Left kidney (tissue), 2 donors: ENCODE measurements around the gene IQCH. TPM values are rescaled to one million over a fixed set of nuclear protein-coding genes. Genes with fewer than 3 reads are reported as not detected.
"Not testable (repeated sequence)": the region's sequence is repeated elsewhere in the genome, so short reads cannot be mapped to it uniquely, and the experiment has no call there.

Experiments used
- DNase-seq: peaks from one replicate; pipeline ENCODE4 v3.0.0-alpha.2; 2013
- polyA plus RNA-seq: library from polyadenylated mRNA; unstranded; fragments of 120-200 nt; gene quantifications from one replicate; pipeline ENCODE4 v1.2.1, GENCODE V29; 2013; ENCODE audit not compliant: insufficient read length

The IQCH gene
- polyA plus RNA-seq, 1 donor, result 10.0 TPM

DNA sequence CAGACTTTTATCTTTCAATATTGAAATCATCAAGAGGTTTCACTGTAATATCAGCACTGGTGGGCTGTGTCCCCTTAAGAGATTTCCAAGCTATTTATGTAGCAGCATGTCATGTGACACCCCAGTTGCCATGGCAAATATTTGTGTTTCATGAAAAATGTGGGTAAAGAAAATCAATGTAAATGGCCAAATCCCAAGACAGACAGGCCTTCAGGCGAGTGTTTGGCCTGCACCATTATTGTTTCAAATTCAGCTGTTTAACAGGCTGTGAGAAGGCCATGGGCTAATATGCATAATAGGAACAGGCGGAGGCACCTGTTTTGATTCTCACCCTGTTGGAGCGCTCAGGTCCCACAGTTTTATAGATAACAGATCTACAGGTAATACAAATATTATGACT lies 104.2 kb downstream of the IQCH start:
- no peak for DNase-seq

DNA sequence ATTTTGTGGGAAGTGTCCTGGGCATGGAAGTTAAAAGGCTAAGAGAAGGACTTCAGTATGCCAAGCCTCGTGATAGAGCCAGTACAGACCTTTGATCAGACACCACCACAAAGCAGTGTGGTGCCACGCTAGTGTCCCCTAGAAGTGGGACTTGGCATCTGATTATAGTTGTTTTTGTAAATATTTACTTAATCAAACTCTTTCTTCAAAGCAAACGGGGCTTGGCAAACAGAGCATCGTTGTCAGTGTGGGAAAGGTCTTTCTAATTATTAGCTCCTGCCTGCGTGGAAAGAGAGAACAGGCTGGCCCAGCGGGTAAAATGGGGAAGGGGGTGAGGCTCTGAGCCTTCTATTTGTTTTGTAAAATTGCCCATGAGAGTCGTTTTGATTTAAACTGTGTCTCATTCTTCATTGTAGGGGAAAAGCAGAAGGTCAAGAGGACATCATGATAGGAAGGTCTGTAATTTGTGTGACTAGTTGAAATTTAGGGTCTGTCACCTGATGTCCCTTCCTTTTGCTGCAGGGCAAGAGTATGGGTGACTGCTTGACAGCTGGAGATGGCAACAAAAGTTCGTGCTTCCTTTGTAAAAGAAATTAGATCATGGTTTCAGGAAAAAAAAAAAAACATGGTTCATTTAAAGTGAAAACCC lies 105.0 kb downstream of the IQCH start:
- no peak for DNase-seq

DNA sequence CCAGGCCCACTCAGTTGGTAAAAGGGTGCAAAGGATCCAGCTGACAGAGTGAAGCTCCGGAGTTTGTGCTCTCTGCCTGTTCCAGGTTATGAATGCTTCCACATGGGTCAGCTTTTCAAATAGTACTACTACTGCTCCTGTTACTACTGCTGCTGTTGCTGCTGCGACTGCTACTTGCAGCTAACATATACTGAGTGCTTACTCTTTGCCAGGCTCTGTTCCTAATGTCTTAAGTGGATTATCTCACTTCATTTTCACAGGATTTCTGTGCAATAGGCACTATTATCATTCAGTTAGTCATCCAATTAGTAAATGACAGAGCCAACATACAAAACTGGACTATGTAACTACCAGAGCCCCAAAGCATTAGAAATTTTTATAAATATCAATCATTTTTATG lies 106.5 kb downstream of the IQCH start:
- no peak for DNase-seq

DNA sequence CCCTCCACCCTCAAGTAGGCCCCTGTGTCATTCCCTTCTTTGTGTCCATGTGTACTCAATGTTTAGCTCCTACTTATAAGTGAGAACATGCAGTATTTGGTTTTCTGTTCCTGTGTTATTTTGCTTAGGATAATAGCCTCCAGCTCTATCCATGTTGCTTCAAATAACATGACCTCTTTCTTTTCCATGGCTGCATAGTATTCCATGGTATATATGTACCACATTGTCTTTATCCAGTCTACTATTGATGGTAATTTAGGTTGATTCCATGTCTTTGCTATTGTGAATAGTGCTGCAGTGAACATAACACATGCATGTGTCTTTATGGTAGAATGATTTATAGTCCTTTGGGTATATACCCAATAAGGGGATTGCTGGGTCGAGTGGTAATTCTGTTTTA lies 109.1 kb downstream of the IQCH start:
- not testable (repeated sequence) for DNase-seq

DNA sequence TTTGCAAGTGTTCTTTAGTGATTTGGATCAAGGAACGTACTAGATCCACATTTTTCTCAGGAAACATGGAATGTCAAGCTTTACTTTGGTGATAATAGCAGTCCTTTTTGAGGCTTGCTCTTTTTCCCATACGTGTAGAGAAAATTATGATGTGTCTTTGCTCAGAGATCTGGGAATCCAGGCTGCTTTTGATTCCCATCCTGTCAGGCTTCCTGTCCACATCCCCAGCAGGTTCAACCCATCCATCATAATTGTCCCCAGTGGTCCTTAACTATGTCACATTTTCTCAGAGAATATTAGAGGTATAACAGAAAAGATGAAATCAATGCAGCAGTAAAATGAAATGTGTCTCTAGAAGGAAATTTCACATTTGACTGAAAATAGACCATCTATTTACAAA lies 111.4 kb downstream of the IQCH start:
- DNase-seq, result no peak

DNA sequence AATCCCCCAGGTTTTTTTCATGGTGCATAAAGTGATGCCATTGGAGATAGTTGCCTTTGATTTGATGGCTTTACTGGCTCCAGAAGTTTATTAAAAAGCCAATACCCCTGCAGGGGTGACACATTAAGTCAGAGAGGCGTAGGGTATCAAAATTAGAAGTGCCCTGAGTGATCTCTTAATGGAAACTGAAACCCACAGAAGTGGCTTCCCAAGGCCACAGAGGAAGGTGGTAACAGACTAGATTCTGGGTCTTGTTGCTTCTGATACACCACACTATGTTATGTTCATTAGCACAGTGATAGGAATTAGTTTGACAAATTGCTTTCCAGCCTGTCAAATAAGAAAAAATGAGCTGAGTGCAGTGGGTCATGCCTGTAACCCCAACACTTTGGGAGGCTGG lies 112.3 kb downstream of the IQCH start:
- DNase-seq, result no peak

DNA sequence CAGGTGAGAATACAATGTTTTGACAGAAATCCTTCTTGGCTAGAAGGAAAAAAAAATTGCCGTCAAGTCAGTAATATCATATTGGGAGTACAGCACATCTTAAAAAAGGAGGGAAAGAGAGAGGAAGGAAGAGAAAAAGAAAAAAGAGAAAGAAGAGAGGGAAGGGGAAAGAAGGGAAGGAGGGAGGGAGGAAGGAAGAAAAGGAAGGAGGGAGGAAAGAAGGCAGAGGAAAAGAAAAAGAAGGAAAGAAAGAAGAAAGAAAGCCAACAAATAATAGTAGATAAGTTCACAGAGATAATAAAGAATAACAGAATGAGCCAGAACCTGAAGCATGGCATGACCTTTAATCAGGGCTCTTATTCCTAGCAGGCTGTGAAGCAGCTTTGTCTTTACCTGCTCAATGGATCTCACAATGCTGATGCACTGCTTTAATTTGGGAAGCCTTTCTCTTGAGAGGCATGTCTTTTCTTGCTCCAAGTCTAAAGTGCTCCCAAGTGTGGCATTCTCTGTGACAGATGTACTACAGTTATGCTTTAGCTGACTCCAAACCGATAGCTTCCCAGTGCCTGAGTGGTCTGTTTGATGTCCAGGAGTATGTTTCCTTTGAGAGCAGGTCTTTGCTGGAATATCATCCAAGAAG lies 114.9 kb downstream of the IQCH start:
- DNase-seq, result no peak

DNA sequence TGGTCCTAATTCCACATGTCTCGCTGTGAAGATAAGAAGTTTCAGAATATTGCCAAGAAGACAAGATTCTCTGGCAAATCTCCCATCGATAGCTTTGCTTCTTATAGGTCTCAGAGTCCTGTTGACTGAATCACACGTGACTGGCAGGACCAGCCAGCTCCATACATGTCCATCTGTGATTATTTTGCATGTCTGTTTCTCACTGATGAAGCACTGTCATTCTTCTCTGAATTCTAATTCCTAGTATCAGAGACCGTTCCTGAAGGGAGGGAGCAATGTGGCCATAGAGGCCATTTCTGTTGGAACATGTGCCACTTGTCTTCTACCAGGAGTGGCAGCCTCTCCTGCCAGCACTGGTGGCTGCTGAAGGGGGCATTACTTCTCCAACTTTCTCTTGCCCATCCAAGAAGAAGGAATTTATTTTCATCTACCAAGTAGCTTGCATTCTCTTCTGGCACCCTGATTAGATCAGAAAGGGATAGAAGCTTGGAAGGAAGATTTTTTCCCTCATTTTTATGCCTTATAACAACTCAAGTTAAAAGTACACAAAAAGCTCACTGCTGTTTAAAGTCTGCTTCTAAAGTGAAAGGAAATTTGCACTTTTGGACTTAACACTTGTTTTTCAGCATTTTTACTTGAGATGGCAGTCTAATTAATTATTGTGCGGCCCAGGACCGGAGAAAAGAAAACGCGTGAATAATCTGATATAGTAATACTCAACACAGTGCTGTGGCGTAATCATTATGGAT lies 115.8 kb downstream of the IQCH start:
- DNase-seq, result no peak

DNA sequence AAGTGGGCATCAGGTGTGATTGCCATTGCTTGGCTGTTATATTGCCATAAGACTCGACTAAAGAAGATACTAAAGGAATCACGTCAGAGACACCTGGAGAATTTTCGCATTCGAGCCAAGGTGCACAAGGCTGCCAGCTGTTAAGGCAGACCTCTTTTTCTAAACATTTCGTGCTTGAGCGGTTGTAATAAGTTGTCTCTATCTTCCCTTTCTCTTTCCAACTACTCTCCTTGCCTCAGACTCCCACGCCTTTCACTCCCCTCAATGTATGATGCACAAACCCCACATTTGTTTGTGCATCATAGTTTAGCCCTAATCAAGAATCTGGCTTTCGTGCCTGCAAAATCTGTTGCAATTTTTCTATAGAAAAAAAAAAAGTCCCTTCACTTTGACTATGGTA lies 118.0 kb downstream of the IQCH start:
- DNase-seq, result no peak

DNA sequence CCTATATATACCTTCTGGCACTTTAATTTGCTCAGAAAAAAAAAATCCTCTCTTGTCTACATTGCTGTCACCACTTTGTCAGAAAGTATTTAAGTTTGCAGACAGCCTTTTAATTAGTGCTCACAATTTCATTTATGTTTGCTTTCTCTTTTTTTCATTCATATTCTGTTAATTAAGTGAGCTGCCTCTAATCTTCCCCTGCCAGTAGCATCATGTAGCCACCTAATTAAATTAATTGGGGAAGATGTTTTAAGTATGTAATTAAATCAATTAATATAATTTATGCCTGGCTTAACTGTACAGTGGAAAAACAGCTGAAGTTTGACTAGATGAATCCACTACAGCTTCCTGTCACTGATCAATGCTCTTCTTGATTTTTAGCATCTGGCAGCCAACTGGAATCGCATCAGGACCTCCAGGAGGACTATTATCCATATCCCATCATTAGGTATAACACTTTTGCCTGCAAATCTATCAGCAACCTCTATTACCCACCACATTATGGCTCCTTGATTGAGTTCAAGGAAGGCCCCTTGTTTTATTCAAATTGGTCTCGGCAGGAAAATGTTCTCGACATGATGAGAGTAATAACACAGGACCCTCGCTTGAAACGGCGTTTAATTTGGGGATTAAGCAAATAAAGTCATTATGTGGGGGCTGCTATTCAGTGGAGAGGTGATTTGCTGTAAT lies 118.5 kb downstream of the IQCH start:
- no peak for DNase-seq

DNA sequence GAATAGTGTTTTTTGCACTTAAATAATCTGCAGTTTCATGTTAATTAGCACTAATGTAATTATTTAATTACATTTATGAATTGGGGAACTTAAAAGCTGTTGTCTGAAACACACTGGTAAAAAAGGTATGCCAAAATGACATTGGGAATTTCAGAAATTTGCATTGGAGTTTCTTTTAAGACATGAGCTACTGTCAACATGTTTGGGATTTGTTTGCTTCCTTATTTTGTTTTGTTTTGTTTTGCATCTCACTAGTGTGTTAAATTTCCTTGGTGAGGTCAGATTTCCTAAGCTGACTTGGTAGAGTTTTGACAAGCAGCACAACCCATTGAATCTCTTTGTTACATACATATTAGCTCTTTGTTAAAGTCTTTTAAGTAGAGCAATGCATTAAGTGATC lies 119.4 kb downstream of the IQCH start:
- no peak for DNase-seq

DNA sequence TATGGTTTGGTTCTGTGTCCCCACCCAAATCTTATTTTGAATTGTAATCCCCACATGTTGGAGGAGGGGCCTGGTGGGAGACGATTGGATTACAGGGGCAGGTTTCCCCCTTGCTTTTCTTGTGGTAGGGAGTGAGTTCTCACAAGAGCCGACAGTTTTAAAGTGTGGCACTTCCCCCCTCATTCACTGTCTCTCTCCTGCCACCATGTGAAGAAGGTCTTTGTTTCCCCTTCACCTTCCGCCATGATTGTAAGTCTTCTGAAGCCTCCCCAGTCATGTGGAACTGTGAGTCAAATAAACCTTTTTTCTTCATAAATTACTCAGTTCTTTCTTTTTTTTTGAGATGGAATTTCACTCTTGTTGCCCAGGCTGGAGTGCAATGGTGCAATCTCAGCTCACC lies 124.9 kb downstream of the IQCH start:
- DNase-seq, result no peak

DNA sequence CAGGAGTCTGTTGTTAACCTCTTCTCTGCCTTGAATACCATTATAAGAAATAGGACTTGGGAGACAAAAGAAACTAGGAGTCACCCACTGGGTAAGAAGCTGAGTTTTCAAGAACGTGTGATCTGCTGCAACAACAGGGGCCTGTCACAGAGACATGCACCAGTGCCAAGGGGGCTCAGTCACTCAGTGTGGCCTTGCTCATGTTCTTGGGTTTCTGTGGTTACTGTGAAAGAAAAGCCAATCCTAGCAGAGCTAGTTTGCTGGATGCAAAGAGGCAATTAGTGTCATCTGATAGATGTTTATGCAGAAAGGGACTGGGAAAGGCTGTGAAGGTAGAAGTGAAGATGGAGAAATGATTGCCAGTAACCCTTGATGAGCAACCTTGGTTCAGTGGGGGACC lies 126.3 kb downstream of the IQCH start:
- DNase-seq, result no peak

DNA sequence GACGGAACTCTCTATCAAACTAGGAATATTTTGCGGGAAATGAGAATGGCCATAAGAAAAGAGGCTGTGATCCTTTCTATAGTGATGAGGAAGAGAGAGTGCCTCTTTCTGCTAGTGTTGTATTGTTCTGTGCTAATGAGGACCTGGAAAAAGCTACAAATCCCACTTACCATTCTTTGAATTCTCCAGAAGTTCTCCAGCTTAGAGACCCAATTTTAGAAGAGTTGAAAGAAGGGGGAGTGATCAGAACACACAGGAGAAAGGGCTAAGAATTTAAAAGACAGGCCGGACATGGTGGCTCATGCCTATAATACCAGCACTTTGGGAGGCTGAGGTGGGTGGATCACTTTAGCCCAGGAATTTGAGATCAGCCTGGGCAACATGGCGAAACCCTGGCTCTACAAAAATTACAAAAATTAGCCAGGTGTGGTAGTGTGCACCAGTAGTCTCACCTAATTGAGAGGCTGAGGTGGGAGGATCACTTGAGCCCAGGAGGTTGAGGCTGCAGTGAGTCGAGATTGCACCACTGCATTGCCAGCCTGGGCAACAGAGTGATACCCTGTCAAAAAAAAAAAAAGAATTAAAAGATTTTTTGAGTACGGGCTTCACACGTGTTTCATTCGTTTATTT lies 126.9 kb downstream of the IQCH start:
- DNase-seq, result no peak

DNA sequence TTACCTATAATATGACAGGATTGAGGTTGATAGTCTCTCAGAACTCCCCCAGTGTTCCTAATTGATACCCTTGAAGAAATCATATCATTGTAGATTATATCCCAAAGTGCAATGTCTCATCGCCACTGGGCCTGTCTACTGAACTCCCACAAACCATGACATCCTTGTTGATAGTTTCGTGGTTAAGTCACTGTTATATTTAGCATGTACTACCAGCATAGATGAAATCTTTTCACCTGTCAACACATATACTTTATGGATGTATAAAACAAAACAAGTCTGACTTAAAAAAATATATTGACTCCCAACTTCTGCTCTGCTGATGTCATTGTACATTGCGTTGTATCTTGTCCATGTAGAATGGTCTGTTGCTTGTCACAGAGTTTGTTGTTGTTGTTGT lies 128.1 kb downstream of the IQCH start:
- no peak for DNase-seq

DNA sequence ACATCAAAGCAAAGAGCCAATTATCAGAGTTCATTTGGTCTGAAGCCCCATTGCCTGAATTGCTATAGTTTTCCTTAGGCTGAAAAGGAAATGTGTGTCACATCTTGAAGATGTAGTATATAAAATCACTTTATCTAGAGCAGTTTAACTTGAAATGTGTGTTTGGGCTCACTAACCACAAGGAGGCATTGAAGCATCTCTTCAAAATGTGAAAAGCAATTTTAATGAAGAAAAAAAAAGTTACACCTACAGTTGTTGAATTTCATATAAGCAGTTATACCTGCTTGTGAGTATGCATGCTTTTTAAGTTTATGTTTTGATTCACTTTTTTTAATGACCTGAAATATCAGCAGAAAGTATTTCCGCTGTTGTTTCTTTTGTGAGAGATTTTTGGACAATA lies 129.3 kb downstream of the IQCH start:
- no peak for DNase-seq

DNA sequence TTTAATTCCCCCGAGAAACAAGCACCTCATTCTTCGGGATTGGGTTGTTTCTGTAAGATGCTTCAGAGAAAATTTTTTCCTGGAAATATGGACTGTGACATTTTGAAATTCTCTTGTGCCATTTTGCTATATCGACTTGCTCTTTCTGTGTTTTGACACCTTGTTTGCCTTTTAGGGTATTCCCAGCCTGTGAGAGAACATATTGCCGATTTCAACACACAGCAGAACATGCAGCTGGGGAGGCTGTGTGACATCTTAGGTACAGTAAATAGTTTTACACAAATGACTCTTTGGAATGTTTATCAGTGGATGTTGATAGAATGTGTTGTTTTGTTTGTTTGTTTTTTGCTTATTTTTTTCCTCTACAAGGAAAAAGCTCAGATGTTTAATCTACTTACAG lies 130.2 kb downstream of the IQCH start:
- DNase-seq, result no peak

DNA sequence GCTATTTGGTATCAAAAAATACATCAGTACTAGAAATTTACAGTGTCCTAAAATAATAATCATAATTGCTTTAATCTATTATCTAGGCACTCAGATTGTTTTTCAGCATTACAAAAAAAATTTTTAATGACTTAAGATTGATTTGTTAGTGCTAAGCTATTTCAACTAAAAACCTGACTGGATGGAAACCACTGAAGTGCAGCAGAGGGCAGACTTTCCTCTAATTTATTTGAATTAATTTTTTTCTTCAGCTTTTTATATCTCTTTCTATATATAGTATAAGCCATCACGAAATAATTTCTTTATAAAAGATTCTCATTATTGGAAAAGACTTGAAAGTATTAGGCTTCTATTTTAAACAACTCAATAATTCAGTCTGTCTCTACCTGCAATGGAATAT lies 131.4 kb downstream of the IQCH start:
- no peak for DNase-seq

DNA sequence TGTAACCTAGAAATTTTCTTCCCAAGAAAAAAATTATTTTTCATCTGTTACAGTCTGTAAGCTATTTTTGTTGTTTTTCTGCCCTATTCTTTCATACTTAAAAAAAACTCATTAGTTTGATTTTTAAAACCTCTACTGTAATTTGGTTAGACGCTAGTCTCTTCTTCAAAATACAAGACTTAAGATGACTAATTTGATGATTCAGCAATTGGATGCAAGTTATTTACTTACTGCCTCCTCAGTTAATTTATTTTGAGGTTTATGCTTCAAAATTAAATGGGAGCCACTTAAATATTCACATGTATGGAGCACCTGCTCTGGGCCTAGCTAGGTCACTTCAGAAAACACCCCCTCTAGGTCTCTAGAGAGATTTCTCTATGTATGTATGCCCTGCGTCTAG lies 132.4 kb downstream of the IQCH start:
- no peak for DNase-seq

DNA sequence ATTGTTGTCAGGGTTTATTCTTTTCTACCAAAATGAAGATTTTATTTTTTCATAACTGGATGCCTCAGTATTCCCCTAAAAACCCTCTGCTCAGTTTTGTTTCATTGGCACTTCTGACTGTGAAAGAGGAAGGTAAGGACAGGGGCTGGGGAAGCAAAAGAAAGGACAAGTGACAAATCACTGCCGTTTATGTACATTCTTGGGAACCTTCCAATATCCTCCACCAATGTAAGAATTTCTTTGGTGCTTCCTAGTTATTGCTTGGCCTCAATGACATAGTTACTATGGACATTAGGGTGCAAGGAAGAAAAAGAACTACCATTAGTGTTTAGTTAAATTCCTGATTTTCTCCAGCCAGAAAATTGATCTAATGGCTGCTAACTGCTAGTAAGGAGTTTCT lies 135.4 kb downstream of the IQCH start:
- no peak for DNase-seq

DNA sequence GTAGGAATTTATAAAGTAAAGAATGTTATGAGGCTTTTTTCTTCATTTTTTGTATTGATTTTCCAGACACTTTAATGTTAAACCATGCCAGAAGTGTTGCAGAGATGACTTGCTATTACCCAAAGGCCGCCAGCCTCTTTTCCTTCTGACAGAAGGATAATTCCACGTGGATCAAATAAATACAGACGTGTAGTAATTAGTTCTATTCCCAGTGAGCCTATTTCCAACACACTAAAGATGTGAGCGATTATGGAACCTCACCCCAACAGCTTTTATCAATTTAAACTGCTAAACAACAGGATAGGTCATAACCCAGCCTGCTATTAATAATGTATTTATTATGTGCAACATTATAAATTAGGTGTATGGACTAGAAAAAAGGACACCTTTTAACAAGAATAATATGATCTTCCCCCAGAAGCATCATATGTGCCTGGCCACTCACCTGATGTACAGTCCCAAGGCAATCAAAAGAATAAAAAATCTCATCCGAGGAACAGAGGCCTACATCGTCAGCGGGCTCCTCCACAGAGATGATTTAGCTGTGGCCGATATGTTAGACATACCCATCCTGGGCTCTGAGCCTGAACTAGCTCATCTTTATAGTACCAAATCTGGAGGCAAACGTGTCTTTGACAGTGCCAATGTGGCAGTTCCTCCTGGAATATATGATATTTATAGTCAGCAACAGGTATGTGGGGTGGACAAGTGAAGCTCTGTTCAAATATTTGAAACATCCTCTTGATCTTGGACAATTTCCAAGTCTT lies 140.5 kb downstream of the IQCH start:
- no peak for DNase-seq

DNA sequence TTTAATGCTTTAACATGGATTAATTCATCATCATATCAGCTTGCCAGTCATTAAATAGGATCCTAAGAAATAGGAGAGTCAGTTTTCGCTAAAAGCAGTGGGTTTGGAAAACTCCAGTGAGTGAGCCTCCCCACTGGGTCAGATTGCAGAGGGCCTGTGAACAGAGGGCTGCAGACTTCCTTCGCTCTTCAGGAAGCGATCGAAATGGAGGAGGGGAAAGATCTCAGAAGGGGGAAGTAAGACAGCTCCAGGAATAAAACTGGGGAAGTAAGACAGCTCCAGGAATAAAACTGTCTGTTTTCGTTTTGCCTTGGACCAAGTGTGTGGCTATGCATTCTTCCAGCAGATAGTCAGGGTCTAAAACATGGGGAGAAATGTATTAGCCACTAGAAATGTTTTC lies 141.5 kb downstream of the IQCH start:
- no peak for DNase-seq
